Lower lobe of right lung (tissue), 2 donors: Measurements from ENCODE around the gene PRDX4. TPM values are rescaled to one million over a fixed set of nuclear protein-coding genes. Genes with fewer than 3 reads are reported as not detected.
"Not testable (repeated sequence)": the region's sequence is repeated elsewhere in the genome, so short reads cannot be mapped to it uniquely, and the experiment has no call there.

Experiments
- ATAC-seq, 2 donors: fragments of 200-7000 bp; cut with Tn5 transposase; one replicate each; pipeline ENCODE4 v1.9.1; 2020 to 2022; ENCODE audit warnings: mild to moderate bottlenecking in 2 of 2, moderate library complexity in 2 of 2
- DNase-seq: peaks from one replicate; pipeline ENCODE4 v3.0.0-alpha.2; 2020
- H3K27ac ChIP-seq: fragments of 200-600 bp; one replicate; pipeline ENCODE4 v1.8.0; 2022
- H3K27me3 ChIP-seq: fragments of 200-600 bp; one replicate; pipeline ENCODE4 v1.8.0; 2022; ENCODE audit warnings: low read depth
- H3K36me3 ChIP-seq: fragments of 200-600 bp; one replicate; pipeline ENCODE4 v1.8.0; 2022; ENCODE audit warnings: mild to moderate bottlenecking
- H3K4me1 ChIP-seq: fragments of 200-600 bp; one replicate; pipeline ENCODE4 v1.8.0; 2022
- H3K4me3 ChIP-seq: fragments of 200-600 bp; one replicate; pipeline ENCODE4 v1.8.0; 2022; ENCODE audit warnings: mild to moderate bottlenecking
- H3K9me3 ChIP-seq: fragments of 200-600 bp; one replicate; pipeline ENCODE4 v1.8.0; 2022
- intact Hi-C: fragments of 100-400 bp; cut with DNase I; formaldehyde crosslinking; loops from one replicate; pipeline ENCODE4 v1.11.0; 2022
- total RNA-seq: library from RNA; stranded (reverse); fragmentation: NEBNext Ultra II Directional; extraction: Animal tissue kit (Norgen Biotek cat#: 25700); gene quantifications from one replicate; pipeline ENCODE4 v1.2.1, GENCODE V29; 2021
- TF ChIP-seq, protein P1 (sequence below): fragments of 200-600 bp; IDR thresholded peaks from one replicate; pipeline ENCODE4 v1.8.0; 2022; ENCODE audit warnings: antibody characterized with exemption, mild to moderate bottlenecking
- donor health status: DM: no; HTN: yes; CAD: no; lungs with severe emphysema.

The PRDX4 gene
- total RNA-seq, 1 donor from 2014 or later, result 39.7 TPM

DNA sequence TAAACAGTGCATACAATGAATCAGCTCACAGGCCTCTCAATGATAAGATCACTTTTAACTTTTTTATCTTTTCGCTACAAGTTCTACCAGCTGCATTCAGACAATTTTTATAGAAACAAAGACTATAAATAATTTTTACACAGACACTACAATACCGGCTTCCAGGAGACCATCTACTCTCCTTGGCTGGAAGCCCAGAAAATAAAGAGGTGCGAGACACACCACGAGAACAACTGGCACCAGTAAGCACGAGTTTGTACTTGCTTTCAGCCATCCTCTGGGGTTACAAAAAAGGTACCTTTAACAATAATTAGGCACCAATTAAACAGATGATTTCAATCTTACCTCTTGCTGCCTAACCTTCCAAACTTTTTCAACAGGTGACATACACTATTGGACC is 11.2 kb upstream of the PRDX4 start:
- Histone ChIP-seq H3K9me3 (no peaks in the 10 kb centered on the region), H3K27me3 (no peaks in the 10 kb centered on the region), H3K4me1 (no peaks in the 10 kb centered on the region), H3K36me3 (no peaks in the 10 kb centered on the region), H3K27ac (no peak overlapping the region), H3K4me3 (no peak overlapping the region)
- no peak for ATAC-seq
- intact Hi-C loops, result no loop called here
- DNase-seq, result no peak
- TF ChIP-seq, protein P1, sequence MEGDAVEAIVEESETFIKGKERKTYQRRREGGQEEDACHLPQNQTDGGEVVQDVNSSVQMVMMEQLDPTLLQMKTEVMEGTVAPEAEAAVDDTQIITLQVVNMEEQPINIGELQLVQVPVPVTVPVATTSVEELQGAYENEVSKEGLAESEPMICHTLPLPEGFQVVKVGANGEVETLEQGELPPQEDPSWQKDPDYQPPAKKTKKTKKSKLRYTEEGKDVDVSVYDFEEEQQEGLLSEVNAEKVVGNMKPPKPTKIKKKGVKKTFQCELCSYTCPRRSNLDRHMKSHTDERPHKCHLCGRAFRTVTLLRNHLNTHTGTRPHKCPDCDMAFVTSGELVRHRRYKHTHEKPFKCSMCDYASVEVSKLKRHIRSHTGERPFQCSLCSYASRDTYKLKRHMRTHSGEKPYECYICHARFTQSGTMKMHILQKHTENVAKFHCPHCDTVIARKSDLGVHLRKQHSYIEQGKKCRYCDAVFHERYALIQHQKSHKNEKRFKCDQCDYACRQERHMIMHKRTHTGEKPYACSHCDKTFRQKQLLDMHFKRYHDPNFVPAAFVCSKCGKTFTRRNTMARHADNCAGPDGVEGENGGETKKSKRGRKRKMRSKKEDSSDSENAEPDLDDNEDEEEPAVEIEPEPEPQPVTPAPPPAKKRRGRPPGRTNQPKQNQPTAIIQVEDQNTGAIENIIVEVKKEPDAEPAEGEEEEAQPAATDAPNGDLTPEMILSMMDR, result no peak

DNA sequence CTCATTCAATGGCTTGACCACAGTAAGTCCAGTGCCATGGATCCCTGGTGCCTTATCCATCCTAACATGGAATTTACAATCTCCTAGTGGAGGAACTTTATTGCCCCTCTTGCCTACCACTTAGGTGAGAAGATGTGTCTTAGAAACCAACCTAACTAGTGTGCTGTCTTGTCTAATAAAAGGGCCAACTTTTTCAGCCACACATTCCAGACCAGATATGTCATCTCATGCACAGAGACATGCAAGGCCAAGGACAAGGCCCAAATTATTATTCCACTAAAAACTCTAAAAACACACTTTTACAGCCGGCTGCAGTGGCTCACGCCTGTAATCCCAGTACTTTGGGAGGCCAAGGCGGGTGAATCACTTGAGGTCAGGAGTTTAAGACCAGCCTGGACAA is 10.6 kb upstream of the PRDX4 start:
- TF ChIP-seq, protein P1, result no peak
- Histone ChIP-seq H3K9me3 (no peaks in the 10 kb centered on the region), H3K36me3 (no peaks in the 10 kb centered on the region), H3K4me3 (no peak overlapping the region), H3K27me3 (no peaks in the 10 kb centered on the region), H3K27ac (no peak overlapping the region), H3K4me1 (no peaks in the 10 kb centered on the region)
- no peak for ATAC-seq
- intact Hi-C loops, result no loop called here
- DNase-seq, result no peak

DNA sequence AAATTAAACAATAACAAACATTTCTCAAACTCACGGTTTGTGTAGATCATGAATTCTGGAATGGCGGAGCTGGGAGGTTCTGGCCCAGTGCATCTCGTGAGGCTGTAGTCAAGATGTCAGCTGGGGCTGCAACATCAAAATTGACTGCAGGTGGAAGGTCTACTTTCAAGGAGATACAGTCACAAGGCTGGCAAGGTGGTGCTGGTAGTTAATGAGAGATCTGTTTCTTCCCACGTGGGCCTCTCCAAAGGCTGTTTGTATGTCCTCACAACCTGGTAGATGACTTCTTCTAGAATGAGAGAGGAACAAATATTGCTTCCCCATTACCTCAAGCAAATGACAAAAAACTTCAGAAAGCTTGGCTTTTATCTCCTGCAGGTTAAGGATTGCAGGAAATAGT is 8.0 kb upstream of the PRDX4 start:
- TF ChIP-seq, protein P1, result no peak
- no peak for ATAC-seq
- no peak for DNase-seq
- Histone ChIP-seq H3K4me3 (no peak overlapping the region), H3K27me3 (no peaks in the 10 kb centered on the region), H3K9me3 (no peaks in the 10 kb centered on the region), H3K4me1 (no peaks in the 10 kb centered on the region), H3K27ac (no peak overlapping the region), H3K36me3 (no peaks in the 10 kb centered on the region)
- intact Hi-C loops, result no loop called here

DNA sequence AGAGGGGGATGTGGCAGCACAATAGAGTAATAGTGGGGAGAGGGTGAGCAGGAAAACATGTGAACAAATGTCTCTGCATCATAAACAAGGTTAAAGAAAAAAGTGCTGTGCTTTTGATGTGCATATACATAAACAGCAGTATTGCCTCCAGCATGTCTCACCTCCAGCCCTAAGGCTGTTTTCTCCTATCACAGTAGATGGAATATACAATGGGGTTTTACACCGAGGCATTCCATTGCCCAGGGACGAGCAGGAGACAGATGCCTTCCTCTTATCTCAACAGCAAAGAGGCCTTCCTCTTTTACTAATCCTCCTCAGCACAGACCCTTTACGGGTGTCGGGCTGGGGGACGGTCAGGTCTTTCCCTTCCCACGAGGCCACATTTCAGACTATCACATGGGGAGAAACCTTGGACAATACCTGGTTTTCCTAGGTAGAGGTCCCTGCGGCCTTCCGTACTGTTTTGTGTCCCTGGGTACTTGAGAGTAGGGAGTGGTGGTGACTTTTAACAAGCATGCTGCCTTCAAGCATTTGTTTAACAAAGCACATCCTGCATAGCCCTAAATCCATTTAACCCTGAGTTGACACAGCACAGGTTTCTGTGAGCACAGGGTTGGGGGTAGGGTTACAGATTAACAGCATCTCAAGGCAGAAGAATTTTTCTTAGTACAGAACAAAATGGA is 7.1 kb upstream of the PRDX4 start:
- H3K27ac ChIP-seq, intact Hi-C loops, H3K36me3 ChIP-seq, ATAC-seq, H3K4me1 ChIP-seq, H3K4me3 ChIP-seq, H3K27me3 ChIP-seq, DNase-seq, H3K9me3 ChIP-seq: not testable (repeated sequence)

DNA sequence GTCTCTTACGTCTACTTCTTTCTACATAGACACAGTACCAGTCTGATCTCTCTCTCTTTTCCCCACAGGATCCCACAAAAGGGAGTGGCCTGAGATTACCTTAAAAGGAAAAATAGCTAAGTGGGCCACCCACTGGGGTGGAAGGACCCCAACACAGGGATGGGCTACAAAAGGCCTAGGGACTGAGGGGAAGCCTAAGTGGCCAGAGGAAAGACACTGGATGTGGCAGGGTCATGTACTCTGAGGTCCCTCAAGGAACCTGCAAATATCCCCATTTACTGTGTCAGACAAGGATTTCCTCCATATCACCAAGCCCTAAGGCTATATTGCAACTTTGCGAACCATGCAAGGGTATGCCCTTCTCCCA is 6.5 kb upstream of the PRDX4 start:
- H3K27ac ChIP-seq, result no peak overlapping the region
- no peaks in the 10 kb centered on the region for H3K4me1 ChIP-seq
- H3K27me3 ChIP-seq, result no peaks in the 10 kb centered on the region
- TF ChIP-seq, protein P1, result no peak
- no peak overlapping the region for H3K4me3 ChIP-seq
- intact Hi-C loops, result no loop called here
- DNase-seq (no peak), ATAC-seq (no peak)
- no peaks in the 10 kb centered on the region for H3K36me3 ChIP-seq
- no peaks in the 10 kb centered on the region for H3K9me3 ChIP-seq

DNA sequence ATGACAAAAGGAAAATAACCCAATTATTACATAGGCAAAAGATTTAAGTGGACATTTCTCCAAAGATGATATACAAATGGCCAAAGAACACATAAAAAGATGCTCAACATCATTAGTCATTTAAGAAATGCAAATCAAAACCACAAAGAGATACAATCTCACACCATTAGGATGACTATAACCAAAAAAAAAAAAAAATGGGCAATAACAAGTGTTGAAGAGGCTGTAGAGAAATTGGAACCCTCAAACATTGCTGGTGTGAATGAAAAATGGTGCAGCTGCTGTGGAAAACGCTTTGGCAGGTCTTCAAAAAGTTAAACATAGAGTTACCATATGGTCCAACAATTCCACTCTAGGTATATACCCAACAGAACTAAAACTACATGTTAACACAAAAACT is 5.6 kb upstream of the PRDX4 start:
- H3K27me3 ChIP-seq, result no peaks in the 10 kb centered on the region
- TF ChIP-seq, protein P1, result no peak
- H3K4me3 ChIP-seq, result no peak overlapping the region
- ATAC-seq, result no peak
- H3K36me3 ChIP-seq, result no peaks in the 10 kb centered on the region
- H3K9me3 ChIP-seq, result no peaks in the 10 kb centered on the region
- intact Hi-C loops, result no loop called here
- no peaks in the 10 kb centered on the region for H3K4me1 ChIP-seq
- DNase-seq, result no peak
- H3K27ac ChIP-seq, result no peak overlapping the region
